GM21529 (cell line): ENCODE measurements around the gene SORL1-AS1.
A peak's percentile ranks its signal among the peaks of the same experiment; 100 is the strongest.

Source experiments
- ATAC-seq: cut with Tn5 transposase; IDR thresholded peaks from one replicate; pipeline ENCODE4 v1.9.1; 2021; ENCODE audit not compliant: unreplicated experiment

The SORL1-AS1 gene

DNA sequence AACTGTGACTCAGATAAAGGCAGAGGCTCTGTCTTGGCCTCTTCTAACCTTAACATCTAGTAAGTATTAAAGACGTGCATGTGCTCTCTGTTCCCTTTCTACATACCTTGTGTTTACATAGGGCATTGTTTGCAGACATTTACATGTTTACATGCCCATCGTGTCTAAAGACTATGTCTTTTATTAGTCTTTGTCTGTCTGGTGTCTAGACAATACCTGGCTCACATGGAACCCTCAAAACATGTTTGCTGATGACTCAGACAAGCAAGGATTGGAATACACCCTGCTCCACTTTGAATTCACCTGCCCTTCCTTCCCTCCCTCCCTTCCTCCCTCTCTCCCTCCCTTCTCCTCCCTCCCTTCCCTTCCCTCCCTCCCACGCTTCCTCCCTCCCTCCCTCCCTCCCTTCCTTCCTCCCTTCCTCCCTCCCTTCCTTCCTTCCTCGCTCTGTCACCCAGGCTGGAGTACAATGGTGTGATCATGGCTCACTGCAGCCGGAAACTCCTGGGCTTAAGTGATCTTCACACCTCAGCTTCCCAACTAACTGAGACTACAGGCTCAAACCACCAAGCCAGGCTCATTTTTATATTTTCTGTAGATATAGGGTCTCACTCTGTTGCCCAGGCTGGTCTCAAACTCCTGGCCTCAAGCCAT is 23.7 kb upstream of the SORL1-AS1 start:
- no peak for ATAC-seq

DNA sequence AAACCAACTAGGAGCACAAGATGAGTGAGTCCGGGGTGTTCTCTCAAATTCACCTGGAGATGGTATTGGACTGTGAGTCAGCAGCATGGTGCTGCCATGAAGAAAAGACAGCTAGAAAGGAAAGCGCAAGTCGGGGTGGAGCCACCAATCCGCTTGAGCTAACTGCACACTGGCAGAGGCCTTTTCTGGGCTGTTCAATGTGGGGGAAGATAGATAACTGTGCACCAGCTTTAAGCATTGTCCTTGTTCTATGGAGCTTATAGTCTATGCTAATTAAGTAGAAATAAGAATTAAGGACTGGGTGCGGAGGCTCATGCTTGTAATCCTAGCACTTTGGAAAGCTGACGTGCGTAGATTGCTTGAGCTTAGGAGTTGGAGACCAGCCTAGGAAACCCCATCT is 21.9 kb upstream of the SORL1-AS1 start:
- ATAC-seq: no peak

DNA sequence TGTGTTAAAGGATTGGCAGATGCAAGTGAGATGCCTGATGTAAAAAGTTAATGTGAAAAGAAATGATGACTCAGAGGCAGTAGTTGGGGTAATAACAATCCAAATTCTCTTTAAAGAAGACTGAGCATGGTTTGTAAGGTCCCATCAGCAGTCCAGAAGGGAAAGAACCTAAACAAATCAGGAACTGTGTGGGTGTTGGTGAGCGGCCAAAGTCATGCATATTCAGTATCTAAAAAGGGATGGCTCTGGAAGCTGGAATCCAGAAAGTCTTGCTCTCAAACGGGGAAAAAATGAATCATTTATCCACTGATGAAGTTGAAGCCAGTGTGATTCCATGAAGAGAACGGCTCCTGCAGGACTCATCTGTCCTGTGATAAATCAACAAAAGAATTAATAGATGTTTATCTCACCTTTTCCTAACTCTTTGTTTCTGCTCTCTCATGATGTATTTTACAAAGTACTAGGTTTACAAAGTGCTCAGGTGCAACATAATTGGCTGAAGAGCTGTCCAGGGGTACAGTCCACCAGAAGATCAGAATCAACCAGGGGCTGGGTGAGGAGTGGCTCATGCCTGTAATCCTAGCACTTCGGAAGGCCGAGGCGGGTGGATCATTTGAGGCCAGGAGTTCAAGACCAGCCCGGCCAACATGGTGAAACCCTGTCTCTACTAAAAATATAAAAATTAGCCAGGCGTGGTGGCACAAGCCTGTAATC is 20.5 kb upstream of the SORL1-AS1 start:
- ATAC-seq: peak; percentile 38

DNA sequence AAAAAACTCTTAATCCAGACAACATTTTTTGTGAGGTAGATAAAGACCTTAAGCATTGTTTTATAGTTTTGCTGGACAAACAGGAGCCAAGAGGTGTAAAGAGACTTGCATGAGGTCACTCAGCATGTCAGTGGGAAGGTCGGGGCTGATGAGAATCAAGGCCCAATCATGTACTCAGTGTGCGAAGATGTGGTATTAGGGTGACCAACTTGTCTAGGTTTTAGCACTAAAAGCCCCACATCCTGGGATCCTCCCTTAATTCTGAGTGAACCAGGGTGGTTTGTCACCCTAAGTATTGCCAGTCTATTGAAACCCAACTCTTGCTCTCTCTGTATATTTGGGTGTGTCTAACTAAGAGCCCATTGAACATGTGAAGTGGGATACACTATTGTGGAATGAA is 19.5 kb upstream of the SORL1-AS1 start:
- ATAC-seq: no peak

DNA sequence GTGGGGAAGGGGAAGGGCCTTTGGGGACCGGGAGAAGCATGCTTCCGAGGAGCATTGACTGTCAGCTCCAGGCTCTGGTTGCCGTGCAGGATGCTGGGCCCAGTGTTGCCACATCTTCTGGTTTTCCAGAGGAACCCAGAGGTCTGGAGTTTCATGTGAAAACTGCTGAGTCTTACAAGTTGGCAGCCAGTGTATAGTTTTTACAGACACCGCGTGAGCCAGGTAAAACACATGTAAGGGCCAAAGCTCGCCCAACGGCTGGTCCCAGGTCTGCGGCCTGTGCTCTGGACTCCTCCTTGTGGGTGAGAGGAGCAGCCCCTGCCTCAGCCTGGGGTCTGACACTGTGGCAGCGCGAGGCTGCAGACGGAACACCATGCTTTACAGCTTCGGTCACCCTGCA is 18.4 kb upstream of the SORL1-AS1 start:
- ATAC-seq: no peak

DNA sequence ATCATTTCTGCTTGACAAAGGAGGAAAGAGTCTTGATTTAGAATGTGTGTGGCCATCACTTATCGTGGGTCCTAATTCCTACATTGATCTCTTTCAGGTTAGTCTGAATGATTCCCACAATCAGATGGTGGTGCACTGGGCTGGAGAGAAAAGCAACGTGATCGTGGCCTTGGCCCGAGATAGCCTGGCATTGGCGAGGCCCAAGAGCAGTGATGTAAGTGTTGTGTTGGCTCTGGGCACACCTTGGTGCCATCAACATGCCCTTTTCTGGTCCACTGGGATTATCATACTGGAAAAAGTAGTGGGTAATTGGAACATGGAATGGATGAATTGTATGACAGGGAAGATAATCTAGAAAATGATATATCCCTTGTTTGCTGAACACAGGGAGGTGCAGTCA is 17.1 kb upstream of the SORL1-AS1 start:
- no peak for ATAC-seq

DNA sequence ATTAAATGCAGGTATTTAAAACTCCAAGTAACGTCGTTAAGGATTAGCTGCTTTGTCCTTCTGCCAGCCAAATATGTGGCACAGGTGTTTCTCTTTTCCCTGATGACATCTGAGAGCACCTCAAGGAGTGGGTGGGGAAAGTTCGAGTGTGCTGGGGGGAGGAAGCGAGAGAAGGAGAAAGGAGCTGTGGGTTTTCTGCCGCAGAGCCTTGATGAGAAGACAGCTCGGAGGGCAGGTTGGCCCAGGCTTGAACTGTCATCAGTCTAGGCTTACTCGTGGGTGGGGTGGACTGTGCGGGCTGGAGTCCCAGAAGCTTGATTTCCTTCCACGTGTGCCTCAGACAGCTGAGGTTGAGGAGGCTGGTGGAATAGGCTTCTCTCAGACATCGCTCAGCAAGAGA is 15.2 kb upstream of the SORL1-AS1 start:
- ATAC-seq: peak; percentile 59

DNA sequence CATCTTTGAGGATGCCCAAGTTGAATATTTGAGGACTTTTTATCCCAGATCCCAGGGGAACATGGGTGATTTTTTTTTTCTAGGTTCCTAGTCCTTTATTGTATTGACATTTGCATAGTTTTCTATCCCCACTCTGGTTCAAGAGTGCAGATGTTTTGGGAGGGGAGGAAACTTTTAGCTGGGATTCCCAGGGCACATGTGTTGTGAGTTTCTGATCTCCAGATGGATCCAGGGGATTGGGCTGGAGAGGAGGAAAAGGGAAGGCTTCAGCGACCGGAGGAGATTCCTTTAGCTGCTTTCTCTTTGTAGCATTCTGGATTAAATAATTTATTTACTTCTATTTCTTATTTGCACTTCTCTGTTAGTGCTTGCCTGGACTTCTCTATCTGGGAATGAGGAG is 14.7 kb upstream of the SORL1-AS1 start:
- ATAC-seq: no peak

DNA sequence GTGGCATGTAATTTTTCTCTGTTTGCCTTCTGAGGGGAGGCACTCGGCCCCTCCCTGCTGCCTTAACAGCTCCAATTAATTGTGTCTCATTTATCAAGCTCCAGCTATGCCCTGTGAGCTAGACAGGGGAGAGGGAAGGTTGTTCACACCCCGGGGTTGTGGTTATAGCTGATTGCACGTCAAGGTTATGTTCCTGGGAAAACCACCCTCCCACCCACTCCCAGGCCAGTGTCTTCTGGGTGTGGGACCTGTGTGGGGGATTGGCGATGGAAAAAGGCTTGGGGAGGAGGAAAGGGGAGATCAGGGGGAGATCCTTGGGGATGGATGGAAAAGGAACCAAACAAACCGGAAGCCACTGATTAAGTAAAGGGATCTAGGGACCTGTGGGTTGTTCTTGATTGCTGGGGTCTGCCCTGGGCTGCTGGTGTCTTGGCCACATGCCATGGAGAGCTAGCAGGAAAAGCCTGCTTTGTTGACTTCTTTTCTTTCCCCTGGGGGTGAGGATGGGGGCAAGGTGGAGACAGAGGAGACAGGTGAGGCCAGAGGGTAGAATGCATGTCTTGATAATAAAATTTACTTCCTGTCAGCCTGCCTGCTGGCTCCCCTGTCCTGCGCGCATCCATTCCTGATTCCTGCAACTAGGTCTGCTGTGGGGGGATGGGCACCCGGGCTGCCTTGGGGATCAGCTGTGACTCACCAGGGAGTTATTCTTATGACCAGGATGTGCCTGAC is 13.5 kb upstream of the SORL1-AS1 start:
- ATAC-seq: no peak

DNA sequence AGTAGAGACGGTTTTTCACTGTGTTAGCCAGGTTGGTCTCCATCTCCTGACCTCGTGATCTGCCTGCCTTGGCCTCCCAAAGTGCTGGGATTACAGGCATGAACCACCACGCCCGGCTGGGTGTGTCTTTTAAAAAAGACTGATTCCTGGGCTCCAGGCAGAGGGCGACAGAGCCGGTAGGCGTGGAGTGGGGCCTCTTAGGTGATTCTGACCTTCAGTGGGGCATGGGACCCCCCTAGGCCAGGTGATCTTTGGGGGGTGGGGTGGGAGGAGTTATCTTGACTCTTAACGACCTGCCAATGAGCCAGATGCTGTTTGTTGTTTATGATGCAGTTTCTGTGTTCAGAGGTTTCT is 12.9 kb upstream of the SORL1-AS1 start:
- ATAC-seq: no peak

DNA sequence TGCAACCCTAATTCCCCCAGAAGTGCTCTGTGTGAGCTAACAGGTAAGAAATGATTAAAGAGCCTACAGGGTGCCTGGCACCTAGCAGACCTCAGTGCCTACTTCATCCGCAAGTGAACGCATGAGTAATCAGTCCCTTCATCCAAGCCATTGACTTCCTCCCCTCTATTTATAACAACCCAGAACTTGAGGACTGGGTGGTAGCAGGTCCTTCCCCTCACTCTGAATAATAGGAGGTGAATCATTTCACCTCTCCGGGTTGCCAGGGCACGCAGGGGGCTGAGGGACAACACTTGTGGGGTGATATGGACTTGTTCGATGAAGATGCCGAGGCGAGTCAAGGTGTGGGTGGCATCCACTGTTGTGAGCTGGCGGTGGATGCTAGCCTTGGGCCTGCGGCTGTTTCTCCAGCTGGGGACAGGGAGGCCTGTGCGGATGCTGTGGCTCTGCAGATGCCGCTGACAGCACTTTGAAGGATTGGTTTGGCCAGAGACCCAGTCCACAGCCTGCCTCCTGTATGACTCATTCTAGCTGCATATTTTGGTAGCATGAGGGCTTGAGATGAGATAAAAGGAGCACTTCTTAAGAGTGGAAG is 11.7 kb upstream of the SORL1-AS1 start:
- peak; percentile 46 for ATAC-seq

DNA sequence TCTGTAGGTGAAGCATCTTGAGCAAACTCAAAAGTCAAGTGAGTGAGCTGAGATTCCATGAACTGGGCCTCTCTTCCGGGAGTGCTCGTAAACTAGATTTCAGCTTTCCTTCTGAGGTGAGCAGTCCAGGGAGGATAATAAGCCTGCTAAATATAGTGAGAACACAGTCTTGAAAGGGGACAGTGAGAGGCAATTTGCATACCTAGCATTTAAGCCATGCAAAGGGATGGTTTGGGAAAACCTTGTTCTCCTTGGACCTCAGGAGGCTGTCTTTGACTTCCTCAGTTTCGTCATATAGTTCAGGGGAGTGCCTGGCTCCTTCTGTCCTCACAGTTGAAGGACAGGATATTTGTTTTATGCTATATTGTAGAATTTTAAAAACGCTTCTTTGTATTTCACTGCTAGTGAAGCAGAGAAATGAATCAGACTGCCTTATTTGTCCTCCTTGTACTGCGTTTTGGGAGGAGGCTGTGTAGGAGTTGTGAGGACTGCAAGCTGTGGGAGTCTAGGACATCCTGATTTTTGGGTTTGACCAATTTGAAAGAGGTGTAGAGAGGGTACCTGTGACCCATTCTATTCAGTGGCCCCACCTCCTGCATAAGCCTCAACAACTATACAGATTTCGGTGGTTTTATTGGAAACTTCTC is 11.0 kb upstream of the SORL1-AS1 start:
- ATAC-seq: no peak

DNA sequence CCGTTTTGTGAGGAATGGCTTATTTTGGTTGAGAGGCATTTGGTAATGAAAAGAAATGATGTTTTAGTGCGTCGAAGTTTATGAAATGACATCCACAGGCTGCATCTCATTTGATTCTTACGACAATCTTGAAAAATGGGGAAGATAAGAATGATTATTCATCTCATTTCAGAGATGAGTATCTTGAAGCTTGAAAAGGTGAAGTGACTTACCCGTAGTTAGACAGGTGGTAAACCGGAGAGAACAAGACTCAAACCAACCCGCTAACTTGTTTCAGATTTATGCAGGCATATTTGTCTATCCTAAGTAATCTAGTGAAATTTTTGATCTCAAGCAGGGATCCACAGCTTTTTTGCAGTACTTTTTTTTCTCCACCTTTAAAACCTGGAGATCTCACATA is 9.1 kb upstream of the SORL1-AS1 start:
- no peak for ATAC-seq

DNA sequence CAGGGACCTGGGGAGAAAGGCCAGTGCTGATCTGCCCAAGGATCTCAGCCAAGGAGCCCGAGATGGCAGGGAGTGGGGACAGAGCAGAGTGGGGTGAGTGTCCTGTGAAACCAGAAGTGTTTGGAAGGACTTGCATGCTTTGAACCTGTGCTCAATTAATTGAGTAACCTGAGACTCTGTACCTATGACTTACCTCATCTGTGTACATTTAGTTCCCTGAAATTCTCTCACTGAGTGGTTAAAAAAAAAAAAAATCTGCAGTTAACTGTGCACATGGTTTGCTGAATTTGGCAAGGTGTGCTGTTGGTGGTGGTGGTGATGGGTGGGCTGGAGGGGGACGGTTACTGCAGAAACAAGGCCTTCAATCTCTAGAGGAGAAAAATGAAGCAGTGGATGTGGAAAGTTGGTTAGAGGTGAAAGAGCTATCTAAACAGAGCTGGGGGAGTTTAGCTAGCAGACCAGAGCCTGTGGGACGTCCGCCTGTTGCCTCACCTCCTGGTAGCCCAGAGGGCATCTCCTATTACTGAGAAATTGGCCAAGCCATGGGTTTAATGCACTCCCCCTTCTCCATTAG is 8.3 kb upstream of the SORL1-AS1 start:
- no peak for ATAC-seq

DNA sequence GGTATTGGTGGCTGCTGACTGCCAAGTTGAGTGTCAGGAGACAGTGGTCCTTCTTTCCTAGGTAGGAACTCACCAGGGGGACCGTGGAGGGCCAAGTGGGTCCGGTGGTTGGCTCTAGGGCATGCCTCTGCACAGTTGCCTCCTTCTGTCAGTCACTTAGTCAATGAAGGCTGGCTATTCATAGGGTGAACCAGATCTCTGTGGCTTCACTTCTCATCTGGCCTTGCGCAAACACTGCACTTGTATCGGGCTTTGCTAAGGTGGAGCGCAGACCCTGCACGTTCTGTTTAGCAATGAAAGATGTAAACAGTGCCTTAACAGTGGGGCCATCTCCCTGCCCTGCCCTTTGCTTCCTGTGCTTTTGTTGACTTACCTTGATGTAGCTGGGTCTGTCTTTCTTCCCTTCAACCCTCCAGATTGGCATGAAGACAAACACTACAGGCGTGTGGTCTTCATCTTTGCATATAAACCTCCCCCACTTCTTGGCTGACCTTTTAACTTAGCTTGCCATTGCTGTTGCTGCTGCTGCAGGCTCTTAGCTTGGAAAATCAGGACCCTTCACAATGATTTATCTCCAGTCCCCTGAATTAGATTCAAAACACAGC is 6.7 kb upstream of the SORL1-AS1 start:
- no peak for ATAC-seq

DNA sequence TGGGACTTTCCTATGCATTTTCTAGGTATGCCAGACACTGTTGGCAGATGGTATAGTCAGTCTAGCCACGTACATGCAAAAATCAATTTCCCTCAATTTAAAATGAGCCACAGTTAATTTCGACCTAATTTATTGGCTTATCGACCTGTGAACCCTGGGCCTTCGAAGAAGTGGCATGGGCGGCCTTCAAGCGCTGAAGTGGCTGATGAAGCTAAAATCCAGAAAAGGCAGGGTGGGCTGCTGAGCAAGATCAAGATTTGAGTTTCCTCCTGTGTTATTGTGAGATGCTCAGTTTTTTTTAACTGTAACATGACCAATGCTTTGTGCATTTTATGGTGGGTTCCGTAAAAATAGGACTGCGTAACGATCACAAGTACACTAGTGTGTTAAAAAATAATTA is 5.8 kb upstream of the SORL1-AS1 start:
- ATAC-seq: no peak

DNA sequence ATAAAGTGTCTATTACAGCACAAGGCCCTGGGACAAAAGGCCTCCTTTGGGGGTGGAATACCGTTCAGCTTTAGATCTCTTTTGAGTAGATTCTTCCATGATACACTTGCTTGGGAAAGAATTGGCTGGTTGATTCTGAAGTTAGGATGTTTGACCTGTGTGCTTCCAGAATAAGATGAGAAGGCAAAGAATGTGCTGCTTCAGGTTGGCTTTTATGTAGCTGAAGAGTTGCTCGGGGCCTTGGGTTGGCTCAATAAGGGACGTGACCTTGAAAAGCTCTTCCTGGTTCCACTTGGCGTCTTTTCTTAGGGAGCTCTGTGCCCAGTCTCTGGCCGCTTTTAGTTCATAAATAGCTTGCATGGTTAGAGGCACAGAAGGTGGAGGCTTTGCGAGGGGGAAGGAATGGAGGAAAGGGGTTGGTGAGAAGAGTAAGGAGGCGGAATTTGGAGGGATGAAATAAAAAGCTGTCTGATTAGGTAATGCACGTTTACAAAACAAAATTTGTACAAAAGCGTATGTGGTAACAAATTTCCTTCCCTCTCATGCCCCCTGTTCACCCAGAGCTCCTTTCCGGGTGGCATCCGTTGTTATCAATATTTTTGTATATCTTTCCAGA is 4.2 kb upstream of the SORL1-AS1 start:
- no peak for ATAC-seq

DNA sequence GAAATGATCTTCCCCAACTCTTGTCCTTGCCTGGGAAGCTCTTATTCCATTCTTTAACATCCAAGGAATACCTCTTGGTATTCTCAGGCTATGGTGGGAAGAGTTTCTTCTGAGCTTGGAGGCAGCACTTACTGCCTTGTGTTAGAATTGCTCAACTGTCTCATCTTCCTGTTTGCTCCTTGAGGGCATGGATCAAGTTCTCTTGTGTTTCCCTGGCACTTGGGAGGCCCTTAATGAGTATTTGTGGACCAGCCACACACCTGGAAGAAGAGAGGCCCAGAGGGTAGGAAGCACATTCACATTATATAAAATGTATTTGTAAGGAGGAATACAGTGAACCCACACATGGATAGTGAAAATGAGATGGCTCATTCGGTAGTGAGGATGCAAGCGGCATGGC is 3.4 kb upstream of the SORL1-AS1 start:
- ATAC-seq: no peak

DNA sequence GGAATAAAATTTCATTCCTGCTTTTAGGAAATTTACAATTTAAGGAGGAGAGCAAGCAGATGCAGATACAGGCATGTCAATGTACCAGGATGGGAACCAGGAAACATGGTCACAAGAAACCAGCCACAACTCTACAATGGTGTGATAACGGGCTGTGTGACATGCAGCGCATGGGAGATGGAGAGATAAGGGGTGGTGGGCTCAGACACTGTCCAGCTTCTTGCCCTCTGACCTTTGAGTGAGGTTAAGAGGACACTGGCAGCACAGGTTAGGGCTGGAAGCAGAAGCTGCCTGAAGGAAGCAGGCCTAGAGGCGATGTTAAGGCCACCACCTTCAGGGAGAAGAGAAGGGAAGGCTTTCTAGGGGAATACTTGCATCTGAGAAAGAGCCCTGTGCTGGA is 2.3 kb upstream of the SORL1-AS1 start:
- ATAC-seq: no peak

DNA sequence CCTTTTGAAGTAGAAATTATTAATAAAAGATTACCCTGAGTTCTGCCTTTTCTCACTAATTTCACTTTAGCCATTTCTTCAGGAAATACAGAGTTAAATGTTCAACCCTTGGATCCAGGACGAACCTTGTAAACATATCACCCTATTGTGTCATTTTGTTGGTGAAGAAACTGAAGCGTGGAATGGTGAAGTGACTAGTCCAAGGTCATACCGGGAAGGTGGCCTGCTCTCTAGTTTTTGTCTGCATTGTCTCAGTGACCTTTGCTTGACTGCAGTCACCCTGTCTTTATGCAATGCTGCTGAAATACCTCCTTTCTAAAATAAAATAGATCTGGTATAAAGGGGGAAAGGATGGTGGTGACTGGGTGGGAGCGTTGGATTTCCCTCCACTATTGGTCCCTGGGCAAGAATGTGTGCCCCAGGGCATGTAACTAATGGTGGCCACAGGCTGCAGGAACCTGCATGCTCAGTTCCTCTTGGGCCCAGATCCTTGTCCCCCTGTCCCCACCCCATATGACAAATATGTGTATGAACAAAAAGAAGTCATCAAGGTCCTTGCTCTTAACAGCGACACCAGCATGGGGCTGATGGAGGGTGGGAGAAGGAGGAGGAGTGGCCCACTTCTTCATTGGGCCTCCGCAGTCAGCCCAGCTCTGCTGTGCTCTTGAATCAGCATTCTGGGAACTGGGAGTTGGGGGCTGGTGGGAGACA is 977 bp upstream of the SORL1-AS1 start:
- no peak for ATAC-seq
